ENCODE measurements around the gene PPFIA2.

DNA sequence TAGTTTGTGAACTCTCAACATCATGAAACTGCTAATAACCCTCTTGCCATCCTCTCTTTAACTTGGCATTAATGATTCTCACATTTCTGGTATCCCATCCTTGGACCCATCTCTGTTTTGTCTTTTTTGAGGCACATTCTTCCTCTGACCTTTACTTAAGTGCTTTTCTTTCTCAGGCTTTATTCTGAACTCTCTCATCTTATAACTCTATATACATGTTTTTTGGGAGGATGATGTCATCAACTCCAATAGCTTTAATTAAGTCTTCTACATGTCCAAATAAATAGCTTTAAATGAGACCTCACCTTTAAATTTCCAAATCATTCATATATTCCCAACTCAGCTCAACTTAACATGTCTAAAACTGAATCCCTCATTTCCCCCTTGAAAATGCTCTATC is 88.4 kb downstream of the PPFIA2 start:
- no peak for TF ChIP-seq EZH2 (IDR thresholded peaks at IDR 0.05)
- TF ChIP-seq POLR2AphosphoS5 (IDR thresholded peaks at IDR 0.05; ENCODE audit: borderline replicate concordance, low read depth, low read length) = no peak
